ENCODE measurements around the gene PITX3.
A peak's percentile ranks its signal among the peaks of the same experiment; 100 is the strongest.
"Not testable (repeated sequence)": the region's sequence is repeated elsewhere in the genome, so short reads cannot be mapped to it uniquely, and the experiment has no call there.

Gene PITX3

GRCh38 chr10:102269017-102269416 is 27.7 kb upstream of the PITX3 start:
- no peaks in the 10 kb centered on the region for H3K27me3 Mint-ChIP-seq (ENCODE audit: low read depth)
- H3K4me1 Mint-ChIP-seq (ENCODE audit: low read depth) = peaks cover 27% of the 10 kb centered on the region
- H3K4me3 Mint-ChIP-seq = no peak overlapping the region
- no peak overlapping the region for H3K27ac Mint-ChIP-seq
- H3K36me3 Mint-ChIP-seq (ENCODE audit: low read depth) = peaks cover 16% of the 10 kb centered on the region
- no peaks in the 10 kb centered on the region for H3K9me3 Mint-ChIP-seq

- Mint-ChIP-seq H3K27ac (no peak overlapping the region), H3K4me3 (no peak overlapping the region), H3K9me3 (no peaks in the 10 kb centered on the region), H3K27me3 (ENCODE audit: low read depth) (no peaks in the 10 kb centered on the region), H3K36me3 (ENCODE audit: low read depth) (peaks cover 14% of the 10 kb centered on the region), H3K4me1 (ENCODE audit: low read depth) (peaks cover 26% of the 10 kb centered on the region)
Measured at GRCh38 chr10:102268375-102268888, 27.1 kb upstream of the PITX3 start.

DNA sequence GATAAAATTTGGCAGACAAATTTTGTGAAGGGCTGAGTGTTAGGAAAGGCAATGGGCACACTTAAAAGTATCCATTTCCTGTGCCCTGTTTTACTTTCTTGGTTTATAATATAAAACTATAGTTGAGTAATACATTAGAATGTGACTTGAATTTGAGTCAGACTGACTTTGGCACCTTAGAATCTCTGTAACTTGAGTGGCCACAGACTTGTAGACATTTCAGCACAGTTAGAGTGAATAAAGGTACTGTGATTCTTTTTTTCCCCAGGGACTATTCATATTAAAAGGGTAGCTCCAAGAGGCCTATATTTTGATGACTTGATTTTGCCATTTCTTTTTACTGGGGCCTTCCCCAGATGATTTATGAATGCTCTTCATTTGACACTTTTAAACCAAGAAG is 26.4 kb upstream of the PITX3 start:
- no peak overlapping the region for H3K4me3 Mint-ChIP-seq
- peaks cover 15% of the 10 kb centered on the region for H3K36me3 Mint-ChIP-seq (ENCODE audit: low read depth)
- H3K27me3 Mint-ChIP-seq (ENCODE audit: low read depth) = no peaks in the 10 kb centered on the region
- H3K4me1 Mint-ChIP-seq (ENCODE audit: low read depth) = peaks cover 24% of the 10 kb centered on the region
- no peaks in the 10 kb centered on the region for H3K9me3 Mint-ChIP-seq
- H3K27ac Mint-ChIP-seq = no peak overlapping the region

GRCh38 chr10:102266670-102267069 is 25.4 kb upstream of the PITX3 start:
- Mint-ChIP-seq H3K27me3 (ENCODE audit: low read depth) (no peaks in the 10 kb centered on the region), H3K4me3 (no peak overlapping the region), H3K27ac (no peak overlapping the region), H3K4me1 (ENCODE audit: low read depth) (peaks cover 24% of the 10 kb centered on the region), H3K9me3 (no peaks in the 10 kb centered on the region), H3K36me3 (ENCODE audit: low read depth) (peaks cover 16% of the 10 kb centered on the region)

- Mint-ChIP-seq H3K27me3 (ENCODE audit: low read depth) (no peaks in the 10 kb centered on the region), H3K36me3 (ENCODE audit: low read depth) (peaks cover 28% of the 10 kb centered on the region), H3K4me3 (no peak overlapping the region), H3K4me1 (ENCODE audit: low read depth) (peaks cover 30% of the 10 kb centered on the region), H3K9me3 (no peaks in the 10 kb centered on the region), H3K27ac (peak overlapping the region; percentile 38)
Measured at GRCh38 chr10:102264371-102264770, 23.1 kb upstream of the PITX3 start.

DNA sequence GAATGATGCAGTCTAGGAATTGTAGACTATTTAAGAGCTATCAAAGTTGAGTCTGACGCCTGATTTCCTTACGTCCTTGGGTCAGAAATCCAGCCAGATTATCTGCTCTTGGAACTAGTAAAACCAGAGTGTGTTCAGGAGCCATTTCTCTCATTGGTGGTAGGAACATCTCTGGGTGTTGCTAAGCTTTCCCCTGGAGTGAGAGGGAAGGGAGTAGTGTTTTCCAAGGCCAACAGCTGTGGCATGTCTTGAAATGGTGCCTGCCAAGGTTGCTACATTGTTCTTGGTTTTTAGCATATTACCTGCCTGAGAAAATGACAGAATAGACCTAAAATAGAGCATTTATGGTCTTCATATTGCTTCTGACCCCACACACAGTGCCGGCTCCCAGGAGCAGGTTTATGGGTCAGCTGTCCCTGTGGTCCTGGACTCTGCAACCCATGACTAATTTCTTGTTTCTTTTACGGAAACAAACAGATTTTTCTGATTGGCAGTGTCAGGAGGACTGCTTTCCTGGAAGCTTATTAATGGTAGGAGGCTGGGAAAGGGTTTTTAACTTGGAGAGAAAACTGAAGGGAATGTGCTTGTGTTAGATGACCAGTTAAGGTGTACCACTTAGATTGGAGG is 21.5 kb upstream of the PITX3 start:
- Mint-ChIP-seq H3K36me3 (ENCODE audit: low read depth) (peaks cover 29% of the 10 kb centered on the region), H3K27ac (no peak overlapping the region), H3K4me3 (no peak overlapping the region), H3K4me1 (ENCODE audit: low read depth) (peaks cover 20% of the 10 kb centered on the region), H3K27me3 (ENCODE audit: low read depth) (no peaks in the 10 kb centered on the region), H3K9me3 (no peaks in the 10 kb centered on the region)

DNA sequence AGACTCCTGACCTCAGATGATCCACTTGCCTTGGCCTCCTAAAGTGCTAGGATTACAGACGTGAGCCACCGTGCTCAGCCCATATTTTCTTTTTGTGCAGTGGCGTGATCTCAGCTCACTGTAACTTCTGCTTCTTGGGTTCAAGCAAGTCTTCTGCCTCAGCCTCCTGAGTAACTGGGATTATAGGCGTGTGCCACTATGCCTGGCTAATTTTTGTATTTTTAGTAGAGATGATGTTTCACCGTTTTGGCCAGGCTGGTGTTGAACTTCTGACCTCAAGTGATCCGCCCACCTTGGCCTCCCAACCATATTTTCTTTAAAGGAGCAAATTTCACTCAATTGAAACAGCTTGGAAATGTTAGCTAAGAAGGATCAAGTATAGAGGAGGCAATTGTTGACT is 20.5 kb upstream of the PITX3 start:
- no peaks in the 10 kb centered on the region for H3K27me3 Mint-ChIP-seq (ENCODE audit: low read depth)
- peaks cover 28% of the 10 kb centered on the region for H3K36me3 Mint-ChIP-seq (ENCODE audit: low read depth)
- H3K27ac Mint-ChIP-seq = no peak overlapping the region
- peaks cover 18% of the 10 kb centered on the region for H3K4me1 Mint-ChIP-seq (ENCODE audit: low read depth)
- H3K9me3 Mint-ChIP-seq = no peaks in the 10 kb centered on the region
- H3K4me3 Mint-ChIP-seq = no peak overlapping the region

GRCh38 chr10:102261196-102261595 is 19.9 kb upstream of the PITX3 start:
- no peaks in the 10 kb centered on the region for H3K9me3 Mint-ChIP-seq
- H3K27ac Mint-ChIP-seq = no peak overlapping the region
- no peak overlapping the region for H3K4me3 Mint-ChIP-seq
- H3K27me3 Mint-ChIP-seq (ENCODE audit: low read depth) = no peaks in the 10 kb centered on the region
- peaks cover 17% of the 10 kb centered on the region for H3K4me1 Mint-ChIP-seq (ENCODE audit: low read depth)
- H3K36me3 Mint-ChIP-seq (ENCODE audit: low read depth) = peaks cover 28% of the 10 kb centered on the region

DNA sequence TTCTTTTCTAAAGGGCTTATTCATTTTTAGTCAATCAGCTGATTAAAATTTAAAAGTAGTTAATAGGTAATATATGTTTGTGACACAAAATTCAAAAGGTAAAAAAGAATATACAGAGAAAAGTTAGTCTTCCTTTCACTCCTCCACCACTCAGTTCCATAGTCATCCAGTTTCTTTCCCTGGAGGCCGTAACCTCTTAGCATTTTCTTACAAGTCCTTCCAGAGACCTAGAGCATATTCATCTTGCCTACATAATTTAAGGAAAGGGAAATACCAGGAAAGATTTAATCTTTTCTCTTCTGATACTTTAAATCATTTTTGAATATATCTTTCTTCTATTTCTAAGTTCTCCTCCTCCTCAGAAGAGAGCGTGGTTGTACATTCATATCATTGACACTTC is 14.1 kb upstream of the PITX3 start:
- H3K36me3 Mint-ChIP-seq (ENCODE audit: low read depth) = peaks cover 14% of the 10 kb centered on the region
- no peak overlapping the region for H3K4me3 Mint-ChIP-seq
- no peak overlapping the region for H3K27ac Mint-ChIP-seq
- no peaks in the 10 kb centered on the region for H3K27me3 Mint-ChIP-seq (ENCODE audit: low read depth)
- peaks cover 7% of the 10 kb centered on the region for H3K4me1 Mint-ChIP-seq (ENCODE audit: low read depth)
- H3K9me3 Mint-ChIP-seq = no peaks in the 10 kb centered on the region

GRCh38 chr10:102254426-102254825 is 13.1 kb upstream of the PITX3 start:
- Mint-ChIP-seq H3K27me3 (ENCODE audit: low read depth) (no peaks in the 10 kb centered on the region), H3K9me3 (no peaks in the 10 kb centered on the region), H3K4me1 (ENCODE audit: low read depth) (peaks cover 7% of the 10 kb centered on the region), H3K27ac (no peak overlapping the region), H3K4me3 (no peak overlapping the region), H3K36me3 (ENCODE audit: low read depth) (peaks cover 7% of the 10 kb centered on the region)

- H3K4me1 Mint-ChIP-seq (ENCODE audit: low read depth) = peaks cover 18% of the 10 kb centered on the region
- H3K27ac Mint-ChIP-seq; H3K9me3 Mint-ChIP-seq; H3K27me3 Mint-ChIP-seq (ENCODE audit: low read depth); H3K36me3 Mint-ChIP-seq (ENCODE audit: low read depth); H3K4me3 Mint-ChIP-seq: not testable (repeated sequence)
Measured at GRCh38 chr10:102252508-102252907, 11.2 kb upstream of the PITX3 start.

DNA sequence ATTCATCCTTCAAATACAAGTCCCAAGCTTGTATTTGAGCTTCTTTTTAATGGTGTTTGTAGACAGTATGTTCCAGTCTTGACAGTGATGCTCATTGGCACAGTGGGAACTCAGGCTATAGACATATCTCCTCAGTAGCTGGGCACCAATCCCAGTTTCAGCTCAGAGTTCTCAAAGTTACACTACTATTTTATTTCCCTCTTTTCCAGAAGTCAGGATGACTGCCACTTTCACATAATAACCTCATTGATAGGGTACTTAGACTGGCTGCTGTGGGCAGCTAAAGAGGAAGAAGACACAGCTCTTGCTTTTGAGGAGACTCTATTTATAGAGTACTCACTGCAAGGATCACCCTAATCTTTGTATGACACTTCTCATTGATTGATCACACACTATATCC is 6.4 kb upstream of the PITX3 start:
- H3K27me3 Mint-ChIP-seq (ENCODE audit: low read depth) = peaks cover 4% of the 10 kb centered on the region
- H3K4me1 Mint-ChIP-seq (ENCODE audit: low read depth) = peaks cover 31% of the 10 kb centered on the region
- H3K36me3 Mint-ChIP-seq (ENCODE audit: low read depth) = peaks cover 10% of the 10 kb centered on the region
- H3K27ac Mint-ChIP-seq = no peak overlapping the region
- H3K4me3 Mint-ChIP-seq = peak overlapping the region; percentile 99
- H3K9me3 Mint-ChIP-seq = no peaks in the 10 kb centered on the region

- Mint-ChIP-seq H3K27me3 (ENCODE audit: low read depth) (peaks cover 13% of the 10 kb centered on the region), H3K4me1 (ENCODE audit: low read depth) (peaks cover 38% of the 10 kb centered on the region), H3K4me3 (peak overlapping the region; percentile 99), H3K27ac (peak overlapping the region; percentile 93), H3K36me3 (ENCODE audit: low read depth) (peaks cover 12% of the 10 kb centered on the region), H3K9me3 (no peaks in the 10 kb centered on the region)
Measured at GRCh38 chr10:102246261-102246660, 4.9 kb upstream of the PITX3 start.

DNA sequence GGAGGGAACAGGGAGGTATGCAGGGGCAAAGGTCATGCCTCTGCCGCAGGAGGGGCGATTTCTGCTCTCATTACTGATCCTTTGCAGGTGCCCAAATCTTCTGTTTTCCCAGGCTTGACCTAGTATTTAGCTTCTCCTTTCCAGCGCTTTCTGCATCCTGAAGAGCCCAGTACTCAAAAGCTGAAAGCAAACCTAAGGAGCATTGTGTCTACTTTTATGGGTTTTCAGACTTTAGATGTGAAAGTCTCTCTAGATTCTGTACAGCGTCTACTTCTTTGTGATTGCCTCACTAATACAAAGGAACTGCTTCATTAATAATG is 4.6 kb upstream of the PITX3 start:
- Mint-ChIP-seq H3K27me3 (ENCODE audit: low read depth) (peaks cover 16% of the 10 kb centered on the region), H3K4me1 (ENCODE audit: low read depth) (peaks cover 40% of the 10 kb centered on the region), H3K27ac (peak overlapping the region; percentile 93), H3K4me3 (peak overlapping the region; percentile 99), H3K36me3 (ENCODE audit: low read depth) (peaks cover 12% of the 10 kb centered on the region), H3K9me3 (no peaks in the 10 kb centered on the region)

- Mint-ChIP-seq H3K9me3 (no peaks in the 10 kb centered on the region), H3K36me3 (ENCODE audit: low read depth) (peaks cover 12% of the 10 kb centered on the region), H3K27me3 (ENCODE audit: low read depth) (peaks cover 21% of the 10 kb centered on the region), H3K4me1 (ENCODE audit: low read depth) (peaks cover 41% of the 10 kb centered on the region), H3K4me3 (peak within 1 kb of the TSS; percentile 99), H3K27ac (peak within 1 kb of the TSS; percentile 93)
Measured at GRCh38 chr10:102245082-102245931, 4.0 kb upstream of the PITX3 start, which contains the start of gene GBF1. GBF1 (plus strand) TSS chr10:102245532; CDS start chr10:102258939, 13,407 bp downstream.

Data from T-helper 1 cell treated with Interleukin-12 subunit alpha and Interleukin-12 subunit beta and Interleukin-4 antibody, amounts not matched to agents 30 μg/mL and 1 μg/mL, for 36 hours (primary cell).